Heart right ventricle (tissue), 16 donors: ENCODE results near the gene MICALL2. TPM values are rescaled to one million over a fixed set of nuclear protein-coding genes. Genes with fewer than 3 reads are reported as not detected.
"Not testable (repeated sequence)": the region's sequence is repeated elsewhere in the genome, so short reads cannot be mapped to it uniquely, and the experiment has no call there.

Source experiments
- ATAC-seq, 8 donors: fragments of 200-7000 bp; cut with Tn5 transposase; one replicate each; pipeline ENCODE4 v1.9.1; 2020; ENCODE audit warnings: mild to moderate bottlenecking in 8 of 8, moderate library complexity in 8 of 8, moderate number of reproducible peaks in 1 of 8
- DNase-seq, 2 donors: peaks; one replicate each; pipeline ENCODE4 v3.0.0-alpha.2; 2020
- H3K27ac ChIP-seq, 10 donors: fragments of 200-600 bp; sonication (generic) in 2 of 10; one replicate each; pipeline versions ENCODE4 v1.5.0 to v1.8.0; 2020 to 2022; ENCODE audit warnings: mild to moderate bottlenecking in 3 of 10
- H3K27me3 ChIP-seq, 7 donors: fragments of 200-600 bp; one replicate each; pipeline ENCODE4 v1.8.0; 2021 to 2022; ENCODE audit warnings: mild to moderate bottlenecking in 2 of 7
- H3K36me3 ChIP-seq, 9 donors: fragments of 200-600 bp; sonication (generic) in 1 of 9; one replicate each; pipeline versions ENCODE4 v1.5.0 to v1.8.0; 2020 to 2022; ENCODE audit warnings: mild to moderate bottlenecking in 2 of 9
- H3K4me1 ChIP-seq, 9 donors: fragments of 200-600 bp; sonication (generic) in 1 of 9; one replicate each; pipeline versions ENCODE4 v1.5.0 to v1.8.0; 2020 to 2022; ENCODE audit warnings: mild to moderate bottlenecking in 4 of 9
- H3K4me3 ChIP-seq, 10 donors: fragments of 200-600 bp; sonication (generic) in 2 of 10; one replicate each; pipeline versions ENCODE4 v1.5.0 to v1.8.0; 2020 to 2022; ENCODE audit warnings: mild to moderate bottlenecking in 7 of 10, moderate library complexity in 2 of 10
- H3K9me3 ChIP-seq, 11 donors: fragments of 200-600 bp in 10 of 11; sonication (generic) in 2 of 11; one replicate each; pipeline versions ENCODE4 v1.5.0 to v1.8.0; 2013 to 2022; ENCODE audit warnings: mild to moderate bottlenecking in 2 of 11, control low read depth in 1 of 11, moderate library complexity in 1 of 11
- CTCF ChIP-seq, 9 donors: fragments of 200-600 bp; sonication (generic) in 2 of 9; IDR thresholded peaks; one replicate each; pipeline versions ENCODE4 v1.5.0 to v1.8.0; 2021 to 2022; ENCODE audit warnings: antibody characterized with exemption in 9 of 9, mild to moderate bottlenecking in 5 of 9, moderate library complexity in 1 of 9
- WGBS, 2 donors: extraction: QIAGEN DNeasy Blood & Tissue Kit; methylation state at CpG; one replicate each; pipeline ENCODE4 v1.1.7; 2013; ENCODE audit warnings: inconsistent platforms in 1 of 2; 5-methylcytosine and 5-hydroxymethylcytosine counted together
- intact Hi-C, 10 donors: fragments of 100-400 bp; cut with DNase I; formaldehyde crosslinking; loops; one replicate each; pipeline versions ENCODE4 v1.11.1 to v1.14.2; 2022
- polyA plus RNA-seq, 2 donors: library from polyadenylated mRNA; stranded (reverse); fragments of 200-250 nt; gene quantifications; one replicate each; pipeline ENCODE4 v1.2.3, GENCODE V29; 2013
- total RNA-seq, 10 donors: library from RNA; stranded (reverse); fragmentation: NEBNext Ultra II Directional in 3 of 10; extraction: Animal tissue kit (Norgen Biotek cat#: 25700) in 3 of 10; gene quantifications; one replicate each; pipeline versions ENCODE4 v1.2.1 to v1.2.4, GENCODE V29; 2021 to 2023
- donor health status: Arrhythmogenic right ventricular cardiomyopathy.
- donor health status: ischemic (EF 13 %, LVEDD 7.1; RV severe dilation, severe dysfunction).
- donor health status: healthy with polysubstance abuse.
- donor health status: DM: no; HTN: yes; CAD: no.
- donor health status: DM: no; HTN: no; CAD: no.
- donor health status: ischemic (EF 25% LVEDD 6.9; RV normal size, moderate dysfunction).
- donor health status: ischemic (EF 25% LVEDD 5.7; RV mildly dilated, moderate dysfunction).
- donor health status: healthy.
- donor health status: DM: yes; HTN: yes; CAD: no.
- donor health status: Ischemic cardiomyopathy.
- donor health status: ischemic (EF 35%, LVEDD 5.7; RV mildly dilated, moderate dysfunction).
- donor health status: nonischemic (EF 11% LVEDD 7.7; RV severe dilation, severe dysfunction).
- donor health status: DM: yes; HTN: yes; CAD: no.
- donor health status: PGD.
- donor health status: ischemic (EF 29% LVEDD 5.4; RV normal size, mild dysfunction).
- donor health status: nonischemic (EF 23%, LVEDD 6.1; RV moderate dilation, normal function).

The MICALL2 gene
- total and polyA plus RNA-seq, 12 donors: 4.6 to 38.3 (median 8.7) TPM

- no peak for TF ChIP-seq CTCF (IDR thresholded peaks at IDR 0.05)
- intact Hi-C loops: no loop called here
- Histone ChIP-seq H3K9me3 (no peaks in the 10 kb centered on the region), H3K27me3 (no peaks in the 10 kb centered on the region), H3K4me3 (no peak overlapping the region), H3K27ac (peak overlapping the region in 2 of 10 donors; percentile 31 to 35), H3K4me1 (peaks cover 0 to 3% (median 0%) of the 10 kb centered on the region in 9 donors), H3K36me3 (peaks cover 0 to 22% (median 0%) of the 10 kb centered on the region in 9 donors)
- ATAC-seq (no peak), DNase-seq (no peak)
- 89 to 92% methylated on average over 11 of the region's 11 CpGs for WGBS, 2 donors
These were observed 12.2 kb downstream of the MICALL2 start for GRCh38 chr7:1447112-1447511.

- DNase-seq (no peak), ATAC-seq (no peak)
- intact Hi-C loops: no loop called here
- Histone ChIP-seq H3K27me3 (no peaks in the 10 kb centered on the region), H3K9me3 (no peaks in the 10 kb centered on the region), H3K4me1 (peaks cover 0 to 3% (median 0%) of the 10 kb centered on the region in 9 donors), H3K36me3 (peaks cover 0 to 27% (median 0%) of the 10 kb centered on the region in 9 donors), H3K27ac (no peak overlapping the region), H3K4me3 (no peak overlapping the region)
- TF ChIP-seq CTCF (IDR thresholded peaks at IDR 0.05): no peak
- 80 to 84% methylated on average over 16 to 17 of the region's 17 CpGs for WGBS, 2 donors
These were observed 12.6 kb downstream of the MICALL2 start for GRCh38 chr7:1446620-1447032.

GRCh38 chr7:1446026-1446425 is 13.2 kb downstream of the MICALL2 start:
- H3K4me1 ChIP-seq, H3K9me3 ChIP-seq, H3K27me3 ChIP-seq, ATAC-seq, DNase-seq, intact Hi-C loops, H3K27ac ChIP-seq, H3K4me3 ChIP-seq: not testable (repeated sequence)
- peaks cover 0 to 33% (median 0%) of the 10 kb centered on the region in 9 donors for H3K36me3 ChIP-seq
- WGBS, 2 donors: 84 to 89% methylated on average over 4 of the region's 5 CpGs

GRCh38 chr7:1445341-1445740 is 13.9 kb downstream of the MICALL2 start:
- Histone ChIP-seq H3K36me3 (peaks cover 0 to 37% (median 0%) of the 10 kb centered on the region in 9 donors), H3K4me1 (peaks cover 0 to 3% (median 0%) of the 10 kb centered on the region in 9 donors), H3K9me3 (no peaks in the 10 kb centered on the region), H3K4me3 (no peak overlapping the region), H3K27me3 (no peaks in the 10 kb centered on the region), H3K27ac (no peak overlapping the region)
- intact Hi-C loops: no loop called here
- DNase-seq: no peak
- no peak for TF ChIP-seq CTCF (IDR thresholded peaks at IDR 0.05)
- ATAC-seq: no peak
- 90 to 92% methylated on average over 21 of the region's 21 CpGs for WGBS, 2 donors

- Histone ChIP-seq H3K36me3 (peaks cover 0 to 38% (median 0%) of the 10 kb centered on the region in 9 donors), H3K27ac (no peak overlapping the region), H3K4me3 (no peak overlapping the region), H3K27me3 (no peaks in the 10 kb centered on the region), H3K9me3 (no peaks in the 10 kb centered on the region), H3K4me1 (peaks cover 0 to 3% (median 0%) of the 10 kb centered on the region in 9 donors)
- intact Hi-C loops: no loop called here
- ATAC-seq (no peak), DNase-seq (no peak)
- TF ChIP-seq CTCF (IDR thresholded peaks at IDR 0.05): no peak
- WGBS, 2 donors: 81 to 88% methylated on average over 24 of the region's 24 CpGs
These were observed 14.3 kb downstream of the MICALL2 start for GRCh38 chr7:1444925-1445322.
